OCI-LY3 (cell line): ENCODE results near the gene CCDC141.

Experiments used
- CTCF ChIP-seq: fragments of 200-600, 300-600 bp; sonication (generic); IDR thresholded peaks from 2 replicates; pipeline ENCODE4 v1.5.1; 2014; ENCODE audit warnings: antibody characterized with exemption, low read length, low read depth
- EZH2phosphoT487 ChIP-seq: fragments of 200-600 bp; shearing (Covaris generic); IDR thresholded peaks from 2 replicates; pipeline ENCODE4 v1.6.1; 2018; ENCODE audit warnings: antibody characterized with exemption, mixed run types, low read depth

- no peak for TF ChIP-seq CTCF
- no peak for TF ChIP-seq EZH2phosphoT487
Measured at GRCh38 chr2:178920916-178921513, 128.9 kb downstream of the CCDC141 start.
